Adrenal gland (tissue), 5 donors: Measurements from ENCODE around the gene BATF.

ENCODE experiments used
- CTCF ChIP-seq, 6 experiments: fragments of 450-650 bp in 4 of 6; fragments of 200-600 bp in 2 of 6; sonication (generic) in 1 of 6; IDR thresholded peaks; 1 replicate in 5 of 6; 2 replicates in 1 of 6; pipeline versions ENCODE4 v1.5.1 to v1.8.0; 2016 to 2021; ENCODE audit warnings: antibody characterized with exemption in 6 of 6, mild to moderate bottlenecking in 2 of 6, moderate library complexity in 1 of 6
- POLR2A ChIP-seq, 2 donors: fragments of 450-650 bp; IDR thresholded peaks; one replicate each; pipeline ENCODE4 v1.6.1; 2017; ENCODE audit warnings: antibody characterized with exemption in 2 of 2, mild to moderate bottlenecking in 2 of 2, moderate library complexity in 1 of 2
- donor health status: DM: no; HTN: no; CAD: no.

- TF ChIP-seq POLR2A (IDR thresholded peaks at IDR 0.05) (no peak), CTCF (IDR thresholded peaks at IDR 0.05) (no peak)
Measured at GRCh38 chr14:75539561-75540478, 17.6 kb downstream of the BATF start.
